Testis (tissue), 3 donors: ENCODE measurements around the gene PYY. TPM values are rescaled to one million over a fixed set of nuclear protein-coding genes. Genes with fewer than 3 reads are reported as not detected.

ENCODE experiments used
- DNase-seq: peaks from one replicate; pipeline ENCODE4 v3.0.0-alpha.2; 2019
- H3K27ac ChIP-seq, 2 donors: fragments of 200-600 bp; sonication (generic); one replicate each; pipeline ENCODE4 v1.5.1; 2019
- H3K27me3 ChIP-seq: fragments of 200-600 bp; sonication (generic); one replicate; pipeline ENCODE4 v1.5.1; 2019
- H3K36me3 ChIP-seq: fragments of 200-600 bp; sonication (generic); one replicate; pipeline ENCODE4 v1.5.1; 2017; ENCODE audit warnings: low read depth; ENCODE audit errors: missing control alignments
- H3K4me1 ChIP-seq: fragments of 200-600 bp; sonication (generic); one replicate; pipeline ENCODE4 v1.5.1; 2019
- H3K4me3 ChIP-seq, 2 donors: fragments of 200-600 bp; sonication (generic); one replicate each; pipeline ENCODE4 v1.5.1; 2017 to 2019
- H3K9me3 ChIP-seq: fragments of 200-600 bp; sonication (generic); one replicate; pipeline ENCODE4 v1.5.1; 2017
- POLR2A ChIP-seq: fragments of 450-650 bp; IDR thresholded peaks from one replicate; pipeline ENCODE4 v1.6.1; 2017; ENCODE audit warnings: antibody characterized with exemption, mild to moderate bottlenecking, moderate library complexity
- WGBS, 2 donors: methylation state at CpG; one replicate each; pipeline ENCODE4 v1.1.5; 2018; 5-methylcytosine and 5-hydroxymethylcytosine counted together
- intact Hi-C: fragments of 100-400 bp; cut with DNase I; formaldehyde crosslinking; loops from one replicate; pipeline ENCODE4 v1.15.1; 2023; ENCODE audit warnings: low total_unique reads
- polyA plus RNA-seq: library from polyadenylated mRNA; stranded (reverse); fragments of 350-450 nt; fragmentation: Illumina TruSeq; extraction: RNeasy Lipid Tissue Mini Kit (QIAGEN cat#74804); gene quantifications from one replicate; pipeline ENCODE4 v1.2.3, GENCODE V29; 2014; ENCODE audit warnings: low read depth, low replicate concordance; ENCODE audit not compliant: insufficient read depth
- total RNA-seq, 2 donors: library from RNA; depleted of rRNA; stranded (reverse); fragments of >200 nt; gene quantifications; one replicate each; pipeline ENCODE4 v1.2.3, GENCODE V29; 2016
- TF ChIP-seq, protein P1 (sequence below), 3 experiments: fragments of 450-650 bp in 2 of 3; fragments of 200-600 bp in 1 of 3; sonication (generic) in 1 of 3; IDR thresholded peaks; one replicate each; pipeline ENCODE4 v1.5.1; 2016 to 2019; ENCODE audit warnings: antibody characterized with exemption in 3 of 3, mild to moderate bottlenecking in 2 of 3, moderate library complexity in 1 of 3

PYY gene
- total and polyA plus RNA-seq, 3 donors from 2014 or later = 0.37 to 1.5 TPM; not detected in 1

- no peak overlapping the region for H3K4me3 ChIP-seq
- no peak overlapping the region for H3K27ac ChIP-seq
- intact Hi-C loops = no loop called here
- peaks cover 9% of the 10 kb centered on the region for H3K4me1 ChIP-seq
- H3K9me3 ChIP-seq = no peaks in the 10 kb centered on the region
- no peaks in the 10 kb centered on the region for H3K27me3 ChIP-seq
- TF ChIP-seq, protein P1, sequence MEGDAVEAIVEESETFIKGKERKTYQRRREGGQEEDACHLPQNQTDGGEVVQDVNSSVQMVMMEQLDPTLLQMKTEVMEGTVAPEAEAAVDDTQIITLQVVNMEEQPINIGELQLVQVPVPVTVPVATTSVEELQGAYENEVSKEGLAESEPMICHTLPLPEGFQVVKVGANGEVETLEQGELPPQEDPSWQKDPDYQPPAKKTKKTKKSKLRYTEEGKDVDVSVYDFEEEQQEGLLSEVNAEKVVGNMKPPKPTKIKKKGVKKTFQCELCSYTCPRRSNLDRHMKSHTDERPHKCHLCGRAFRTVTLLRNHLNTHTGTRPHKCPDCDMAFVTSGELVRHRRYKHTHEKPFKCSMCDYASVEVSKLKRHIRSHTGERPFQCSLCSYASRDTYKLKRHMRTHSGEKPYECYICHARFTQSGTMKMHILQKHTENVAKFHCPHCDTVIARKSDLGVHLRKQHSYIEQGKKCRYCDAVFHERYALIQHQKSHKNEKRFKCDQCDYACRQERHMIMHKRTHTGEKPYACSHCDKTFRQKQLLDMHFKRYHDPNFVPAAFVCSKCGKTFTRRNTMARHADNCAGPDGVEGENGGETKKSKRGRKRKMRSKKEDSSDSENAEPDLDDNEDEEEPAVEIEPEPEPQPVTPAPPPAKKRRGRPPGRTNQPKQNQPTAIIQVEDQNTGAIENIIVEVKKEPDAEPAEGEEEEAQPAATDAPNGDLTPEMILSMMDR (IDR thresholded peaks at IDR 0.05) = no peak
- TF ChIP-seq POLR2A = no peak
- DNase-seq = no peak
- H3K36me3 ChIP-seq = no peaks in the 10 kb centered on the region
- 92 to 96% methylated on average over 3 of the region's 3 CpGs for WGBS, 2 donors
These were observed 38.2 kb downstream of the PYY start for GRCh38 chr17:43915559-43915958.

DNA sequence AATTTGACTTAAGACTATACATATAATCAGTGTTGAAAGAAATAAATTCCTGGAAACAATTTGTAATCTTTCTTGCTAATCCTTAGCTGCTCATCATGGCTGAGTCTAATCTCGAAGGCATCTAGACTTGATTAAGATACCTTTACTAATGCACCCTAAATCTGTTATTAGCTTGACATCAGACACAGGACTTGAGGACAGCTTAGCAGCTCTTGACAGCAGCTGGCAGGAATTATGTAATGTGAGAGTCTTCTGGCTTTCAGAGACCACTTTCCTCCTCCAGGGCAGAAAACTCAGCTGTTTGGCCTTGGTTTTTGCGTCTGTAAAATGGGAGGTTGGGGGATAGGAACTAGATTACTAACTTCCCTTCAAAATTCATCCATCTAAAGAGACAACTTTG lies 39.3 kb downstream of the PYY start:
- DNase-seq = no peak
- Histone ChIP-seq H3K27me3 (no peaks in the 10 kb centered on the region), H3K9me3 (no peaks in the 10 kb centered on the region), H3K4me1 (peaks cover 9% of the 10 kb centered on the region), H3K27ac (no peak overlapping the region), H3K4me3 (no peak overlapping the region), H3K36me3 (no peaks in the 10 kb centered on the region)
- intact Hi-C loops = no loop called here
- TF ChIP-seq POLR2A = no peak
- TF ChIP-seq, protein P1 (IDR thresholded peaks at IDR 0.05) = no peak
- WGBS, 2 donors = 57 to 76% methylated on average over 2 of the region's 2 CpGs

- Histone ChIP-seq H3K4me3 (no peak overlapping the region), H3K27ac (no peak overlapping the region), H3K36me3 (no peaks in the 10 kb centered on the region), H3K9me3 (no peaks in the 10 kb centered on the region), H3K4me1 (peaks cover 9% of the 10 kb centered on the region), H3K27me3 (no peaks in the 10 kb centered on the region)
- WGBS, 2 donors = 71 to 75% methylated on average over 2 to 6 of the region's 6 CpGs
- DNase-seq = no peak
- intact Hi-C loops = no loop called here
- TF ChIP-seq, protein P1 (IDR thresholded peaks at IDR 0.05) = no peak
- no peak for TF ChIP-seq POLR2A
These were observed 40.2 kb downstream of the PYY start for GRCh38 chr17:43913584-43913983.

DNA sequence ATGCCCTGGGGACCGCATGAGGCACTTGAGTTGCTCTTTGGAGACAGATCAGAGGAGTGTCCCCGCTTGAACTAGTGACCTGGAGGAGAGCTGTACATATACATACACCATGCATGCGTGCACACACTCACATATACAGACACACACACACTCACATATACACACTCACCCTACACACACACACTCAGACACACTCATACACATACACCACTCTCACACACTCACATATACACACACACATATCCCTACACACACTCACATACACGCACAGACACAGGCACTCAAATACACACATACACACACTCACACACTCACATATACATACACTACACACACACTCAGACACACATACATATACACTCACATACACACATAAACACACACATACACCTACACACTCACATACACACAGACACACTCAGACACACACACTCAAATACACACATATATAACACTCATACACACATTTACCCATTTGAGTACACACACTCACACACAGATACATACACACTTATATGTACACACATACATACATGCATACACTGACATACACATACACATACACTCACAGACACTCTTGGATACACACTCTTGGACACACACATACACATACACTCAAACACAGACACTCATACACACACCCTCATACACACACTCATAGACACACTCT lies 41.0 kb downstream of the PYY start:
- TF ChIP-seq, protein P1 (IDR thresholded peaks at IDR 0.05) = no peak
- TF ChIP-seq POLR2A = no peak
- H3K4me3 ChIP-seq = no peak overlapping the region
- intact Hi-C loops = no loop called here
- H3K27me3 ChIP-seq = no peaks in the 10 kb centered on the region
- peaks cover 6% of the 10 kb centered on the region for H3K4me1 ChIP-seq
- no peak for DNase-seq
- WGBS, 2 donors = 50 to 59% methylated on average over 4 of the region's 4 CpGs
- H3K9me3 ChIP-seq = no peaks in the 10 kb centered on the region
- no peaks in the 10 kb centered on the region for H3K36me3 ChIP-seq
- no peak overlapping the region for H3K27ac ChIP-seq

GRCh38 chr17:43911904-43912303 lies 41.8 kb downstream of the PYY start:
- Histone ChIP-seq H3K27me3 (no peaks in the 10 kb centered on the region), H3K4me1 (peaks cover 1% of the 10 kb centered on the region), H3K9me3 (no peaks in the 10 kb centered on the region), H3K36me3 (no peaks in the 10 kb centered on the region), H3K4me3 (no peak overlapping the region), H3K27ac (no peak overlapping the region)
- intact Hi-C loops = no loop called here
- 35 to 39% methylated on average over 8 of the region's 8 CpGs for WGBS, 2 donors
- no peak for TF ChIP-seq POLR2A
- TF ChIP-seq, protein P1 (IDR thresholded peaks at IDR 0.05) = no peak
- no peak for DNase-seq
